ENCODE measurements around the gene MED29.

The MED29 gene, protein sequence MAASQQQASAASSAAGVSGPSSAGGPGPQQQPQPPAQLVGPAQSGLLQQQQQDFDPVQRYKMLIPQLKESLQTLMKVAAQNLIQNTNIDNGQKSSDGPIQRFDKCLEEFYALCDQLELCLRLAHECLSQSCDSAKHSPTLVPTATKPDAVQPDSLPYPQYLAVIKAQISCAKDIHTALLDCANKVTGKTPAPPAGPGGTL

DNA sequence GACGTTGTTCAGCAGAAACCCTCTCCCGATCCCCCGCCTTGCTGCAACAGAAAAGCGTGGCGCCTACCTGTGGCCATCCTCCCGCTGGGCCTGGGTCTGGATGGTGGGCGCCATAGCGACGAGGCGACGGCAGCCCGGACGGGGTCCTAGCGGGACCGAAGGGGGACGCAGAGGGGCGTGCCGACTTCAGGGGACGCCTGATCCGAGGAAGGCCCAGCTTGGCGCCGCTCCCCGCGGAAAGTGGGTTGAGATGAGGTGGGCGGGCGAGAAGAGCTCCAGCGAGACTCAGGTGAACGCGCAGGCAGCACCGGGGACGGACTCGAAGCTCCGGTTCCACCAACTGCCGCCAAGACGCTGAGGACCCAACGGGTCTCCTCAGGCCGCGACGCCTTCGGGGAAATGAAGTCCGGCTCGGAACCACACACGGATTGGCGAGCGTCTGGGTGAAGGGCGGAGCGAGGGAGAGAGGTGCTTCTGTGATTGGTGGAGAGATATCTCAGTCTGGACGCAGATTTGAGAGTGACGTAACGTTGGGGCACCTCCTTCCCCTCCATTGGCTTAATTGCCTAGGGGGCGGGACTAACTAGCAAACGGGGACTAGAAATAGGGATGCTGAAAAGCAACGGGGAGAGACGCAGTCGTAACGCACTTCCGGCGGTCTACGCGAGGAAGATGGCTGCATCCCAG is at the start of gene MED29, which contains the start of gene PAF1:
TSS of gene MED29 (plus strand) at position 628 of the 687 bp plus-strand sequence. CDS start at position 673, 45 bp downstream.
TSS of gene PAF1 (minus strand) at position 356 of the 687 bp plus-strand sequence. CDS start at position 114, 242 bp downstream.
- DNase-seq, result peak; percentile 90

DNA sequence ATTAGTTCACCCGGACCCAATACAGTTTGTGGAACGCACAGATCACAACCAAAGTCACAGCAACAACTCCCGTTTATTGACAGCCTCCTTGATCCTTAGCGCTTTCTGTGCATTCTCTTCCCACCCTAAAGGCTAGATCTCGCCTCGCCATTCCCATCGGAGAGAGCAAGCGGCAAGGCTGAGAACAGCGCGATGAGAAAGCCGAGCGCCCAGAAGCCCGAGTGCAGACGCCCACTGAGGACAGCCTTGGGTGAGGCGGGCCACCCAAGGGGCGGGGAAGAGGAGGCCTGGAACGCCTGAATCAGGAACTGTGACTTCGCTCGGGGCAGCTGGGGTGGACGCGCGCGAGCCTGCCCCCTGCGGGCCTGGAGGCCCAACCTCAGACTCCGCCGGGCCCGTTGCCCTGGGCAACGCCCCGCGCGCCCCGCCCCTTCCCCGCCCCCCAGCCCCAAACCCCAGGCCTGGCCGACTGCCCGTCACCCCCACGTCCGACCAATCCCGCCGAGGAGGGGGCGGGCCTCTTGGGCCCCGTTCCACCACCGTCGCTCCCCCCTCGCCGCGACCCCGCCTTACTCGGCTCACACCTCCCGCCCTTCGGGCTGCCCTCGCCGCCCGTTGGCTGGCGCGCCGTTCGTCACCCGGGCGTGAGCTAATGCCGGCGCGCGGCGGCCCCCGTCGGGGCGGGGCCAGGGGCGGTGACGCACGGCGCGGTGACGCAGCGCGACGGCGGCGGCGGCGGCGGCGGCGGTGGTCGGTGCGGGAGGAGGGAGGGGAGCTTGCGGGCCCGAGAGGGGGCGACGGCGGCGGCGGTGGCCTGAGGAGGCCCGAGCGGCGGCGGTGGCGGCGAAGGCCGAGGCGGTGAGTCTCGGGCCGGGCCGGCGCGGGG is 49.2 kb upstream of the MED29 start, which contains the start of gene SAMD4B:
TSS of gene SAMD4B (plus strand) at position 703 of the 886 bp plus-strand sequence. CDS start 14,473 bp downstream, outside the sequence.
- DNase-seq, result peak; percentile 98

GRCh38 chr19:39342647-39343305 is 48.4 kb upstream of the MED29 start:
- DNase-seq, result no peak

- DNase-seq, result no peak
These were observed 45.2 kb upstream of the MED29 start for GRCh38 chr19:39345956-39346355.

GRCh38 chr19:39347332-39348164 is 43.6 kb upstream of the MED29 start:
- DNase-seq, result no peak

- no peak for DNase-seq
These were observed 41.9 kb upstream of the MED29 start for GRCh38 chr19:39349326-39349725.

- DNase-seq, result no peak
These were observed 41.0 kb upstream of the MED29 start for GRCh38 chr19:39350156-39350555.

DNA sequence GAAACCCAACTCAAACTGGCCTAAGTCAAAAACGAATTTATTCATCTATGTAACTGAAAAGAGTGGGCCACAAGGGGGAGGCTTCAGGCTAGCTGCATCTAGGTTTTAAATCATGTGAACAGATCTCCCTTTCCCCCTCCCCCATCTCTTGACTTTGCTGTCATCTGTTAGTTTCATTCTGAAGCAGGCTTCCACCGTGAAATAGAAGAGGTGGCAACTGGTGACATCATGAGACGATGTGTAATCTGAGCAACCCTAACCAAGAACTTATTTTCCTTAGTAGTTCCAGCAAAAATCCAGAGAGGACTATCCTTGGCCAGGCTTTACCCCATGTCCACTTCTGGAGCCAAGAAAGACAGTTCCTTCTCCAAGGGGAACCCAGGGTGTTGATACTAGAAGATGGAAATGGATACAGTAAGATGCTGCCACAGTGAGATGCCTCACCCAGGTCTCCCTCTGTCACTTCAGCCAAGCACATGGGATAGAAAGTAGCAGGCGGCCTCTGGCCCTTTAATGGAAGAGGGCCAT is 39.6 kb upstream of the MED29 start:
- DNase-seq, result peak; percentile 5

DNA sequence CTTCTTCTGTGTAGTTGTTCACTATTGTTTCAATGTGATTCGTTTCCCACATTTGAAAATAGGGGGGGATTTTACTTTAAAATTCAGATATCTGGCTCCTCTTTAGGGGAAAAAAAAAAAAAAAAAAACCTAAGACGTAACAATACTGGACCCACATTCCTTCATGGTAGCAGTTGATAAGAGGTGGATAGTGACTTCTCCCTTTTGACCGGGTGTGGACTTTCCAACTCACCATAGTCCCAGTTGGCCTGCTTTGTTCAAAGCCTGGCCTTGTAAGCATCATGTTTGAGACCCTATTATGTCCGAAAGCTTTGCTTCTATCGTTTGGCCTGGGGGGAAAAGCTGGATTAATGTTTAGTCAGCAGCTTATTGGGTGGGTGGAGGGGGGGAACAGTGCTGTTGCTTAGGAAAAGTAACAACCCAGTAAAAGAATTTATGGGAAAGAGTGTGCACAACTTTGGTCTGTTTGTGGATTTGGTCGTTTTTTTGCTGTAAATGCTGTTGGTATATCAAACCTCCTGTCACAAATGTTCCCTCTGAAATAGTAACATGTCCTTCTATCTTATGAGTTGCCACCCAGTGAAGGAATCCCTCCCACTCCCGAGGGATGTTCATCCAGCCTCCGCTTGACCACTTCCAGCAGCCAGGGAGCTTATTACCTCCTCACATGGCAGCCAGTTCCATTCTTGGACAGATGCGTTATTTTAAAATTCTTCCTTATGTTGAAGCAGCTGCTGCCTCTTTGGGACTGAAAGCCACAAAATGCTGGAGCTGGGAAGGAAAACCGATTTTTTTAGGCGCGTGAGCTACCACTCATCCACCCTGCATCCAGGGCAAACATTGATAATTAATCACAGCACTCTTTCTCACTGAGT is 38.6 kb upstream of the MED29 start:
- no peak for DNase-seq

- DNase-seq, result no peak
These were observed 35.9 kb upstream of the MED29 start for GRCh38 chr19:39355253-39355652.

- DNase-seq, result no peak
These were observed 35.1 kb upstream of the MED29 start for GRCh38 chr19:39356073-39356472.

DNA sequence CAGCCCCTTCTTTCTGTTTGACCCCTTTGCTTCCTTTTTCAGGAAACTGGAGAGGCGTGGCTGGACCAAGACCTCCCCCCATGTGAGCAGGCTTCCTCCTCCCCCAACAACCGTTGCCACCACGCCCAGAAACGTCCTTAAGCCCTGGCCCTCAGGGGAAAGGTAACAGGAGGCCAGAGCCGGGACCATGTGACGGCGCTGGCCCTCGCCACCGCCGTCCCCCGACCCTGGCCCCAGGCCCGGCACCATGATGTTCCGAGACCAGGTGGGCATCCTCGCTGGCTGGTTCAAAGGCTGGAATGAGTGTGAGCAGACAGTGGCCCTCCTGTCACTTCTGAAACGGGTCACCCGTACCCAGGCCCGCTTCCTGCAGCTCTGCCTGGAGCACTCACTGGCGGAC is 34.5 kb upstream of the MED29 start:
- DNase-seq, result no peak

GRCh38 chr19:39359026-39359425 is 32.2 kb upstream of the MED29 start:
- DNase-seq, result no peak

- DNase-seq, result no peak
These were observed 30.6 kb upstream of the MED29 start for GRCh38 chr19:39360599-39360998.

DNA sequence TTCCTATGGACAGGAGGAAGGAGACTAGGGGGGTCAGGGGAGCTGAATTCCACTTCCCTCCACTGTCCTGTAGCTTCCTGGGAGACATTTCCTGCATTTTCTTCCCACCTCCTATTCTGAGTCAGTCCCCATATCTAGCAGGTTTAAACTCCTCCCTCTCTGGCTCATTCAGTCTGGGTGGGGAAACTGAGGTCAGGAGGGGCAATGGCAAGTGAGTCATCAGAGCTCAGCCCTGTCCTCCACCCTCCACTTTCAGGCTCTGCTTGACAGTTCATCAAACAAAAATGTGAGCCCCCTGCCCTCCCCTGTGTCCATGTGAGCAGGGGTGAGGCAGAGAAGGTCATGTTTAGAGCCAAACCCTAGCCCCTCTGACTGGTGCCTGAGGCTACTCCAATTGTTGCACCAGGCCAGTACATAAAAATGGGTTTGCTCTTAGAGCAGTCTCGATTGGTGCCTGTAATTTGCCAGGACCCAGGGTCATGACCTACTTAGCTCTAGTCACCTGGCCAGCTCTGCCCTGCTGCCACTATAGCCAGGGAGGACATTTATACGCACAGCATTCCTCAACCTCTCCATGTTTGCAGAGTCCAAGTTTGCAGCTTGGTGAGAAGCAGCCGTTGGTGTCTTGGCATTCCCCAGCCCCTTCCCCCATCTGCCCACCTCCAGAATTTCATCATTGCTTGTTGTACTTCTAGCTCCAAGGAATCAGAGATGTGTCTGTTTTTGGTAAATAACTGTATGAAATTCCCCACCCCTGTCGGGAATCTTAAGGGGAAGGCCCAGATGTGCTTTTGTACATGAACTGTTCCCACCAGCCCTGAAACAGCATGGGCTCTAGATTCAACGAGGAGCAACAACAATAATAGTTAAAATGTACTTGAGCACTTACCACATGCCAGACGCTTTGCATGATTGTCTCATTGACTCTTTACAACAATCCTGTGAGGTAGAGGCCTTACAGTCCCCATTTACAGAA is 28.2 kb upstream of the MED29 start:
- DNase-seq, result no peak

DNA sequence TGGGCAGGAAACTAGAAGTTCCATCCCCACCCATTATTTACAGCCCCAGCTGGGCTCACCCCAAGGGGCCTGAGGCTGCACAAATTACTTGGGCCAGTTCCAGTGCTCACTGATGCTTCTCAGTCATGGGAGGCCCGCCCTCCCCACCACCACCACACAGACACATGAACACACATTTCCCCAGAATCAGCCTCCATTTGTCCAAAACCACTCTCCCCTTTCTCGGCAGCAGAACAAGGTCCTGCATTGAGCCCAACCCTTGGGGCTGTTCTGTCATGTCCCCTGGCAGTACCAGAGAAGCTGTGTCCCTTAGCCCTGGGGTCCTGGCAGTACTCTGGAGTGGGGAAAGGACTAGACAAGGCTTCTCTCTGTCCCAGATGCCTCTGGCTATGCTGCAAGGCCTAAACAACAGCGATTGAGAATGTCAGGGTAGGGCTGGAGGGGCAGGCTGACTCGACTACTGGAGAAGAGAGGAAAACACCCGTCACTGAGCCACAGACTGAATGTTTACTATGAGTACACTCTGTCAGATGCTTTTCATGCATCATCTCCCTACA is 27.2 kb upstream of the MED29 start:
- DNase-seq, result no peak

GRCh38 chr19:39365531-39365930 is 25.6 kb upstream of the MED29 start:
- DNase-seq, result no peak

DNA sequence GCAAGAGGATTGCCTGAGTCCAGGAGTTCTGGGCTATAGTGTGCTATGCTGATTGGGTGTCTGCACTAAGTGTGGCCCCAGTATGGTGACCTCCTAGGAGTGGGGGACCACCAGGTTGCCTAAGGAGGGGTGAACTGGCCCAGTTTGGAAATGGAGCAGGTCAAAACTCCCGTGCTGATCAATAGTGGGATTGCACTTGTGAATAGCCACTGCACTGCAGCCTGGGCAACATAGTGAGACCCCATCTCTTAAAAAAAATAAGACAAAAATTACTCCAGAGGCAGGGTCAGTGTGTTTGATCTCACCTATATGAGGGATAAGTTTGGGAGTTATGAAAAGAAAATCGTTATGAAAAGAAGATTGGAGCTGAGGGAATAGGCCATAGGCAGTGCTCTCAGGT is 22.0 kb upstream of the MED29 start:
- DNase-seq, result no peak

- no peak for DNase-seq
These were observed 20.4 kb upstream of the MED29 start for GRCh38 chr19:39370735-39371134.

Data from stimulated activated CD4-positive, alpha-beta T cell treated with anti-CD3 and anti-CD28 coated beads, Interleukin-12 subunit alpha, Interleukin-12 subunit beta, amount 100 ng/mL, for 4 hours (primary cell).